Upper lobe of right lung (tissue), 1 donor: Measurements from ENCODE around the gene PTPN3. TPM values are rescaled to one million over a fixed set of nuclear protein-coding genes. Genes with fewer than 3 reads are reported as not detected.

Experiments
- ATAC-seq: fragments of 200-7000 bp; cut with Tn5 transposase; one replicate; pipeline ENCODE4 v1.9.1; 2020; ENCODE audit warnings: mild to moderate bottlenecking, moderate library complexity
- DNase-seq: peaks from one replicate; pipeline ENCODE4 v3.0.0-alpha.2; 2020
- H3K27ac ChIP-seq: fragments of 200-600 bp; one replicate; pipeline ENCODE4 v1.8.0; 2022
- H3K27me3 ChIP-seq: fragments of 200-600 bp; one replicate; pipeline ENCODE4 v1.8.0; 2022; ENCODE audit warnings: mild to moderate bottlenecking
- H3K36me3 ChIP-seq: fragments of 200-600 bp; one replicate; pipeline ENCODE4 v1.8.0; 2022
- H3K4me1 ChIP-seq: fragments of 200-600 bp; one replicate; pipeline ENCODE4 v1.8.0; 2022
- H3K4me3 ChIP-seq: fragments of 200-600 bp; one replicate; pipeline ENCODE4 v1.8.0; 2022; ENCODE audit warnings: mild to moderate bottlenecking
- H3K9me3 ChIP-seq: fragments of 200-600 bp; one replicate; pipeline ENCODE4 v1.8.0; 2022
- intact Hi-C: fragments of 100-400 bp; cut with DNase I; formaldehyde crosslinking; loops from one replicate; pipeline ENCODE4 v1.11.0; 2022
- total RNA-seq: library from RNA; stranded (reverse); fragmentation: NEBNext Ultra II Directional; extraction: Animal tissue kit (Norgen Biotek cat#: 25700); gene quantifications from one replicate; pipeline ENCODE4 v1.2.1, GENCODE V29; 2021
- TF ChIP-seq, protein P1 (sequence below): fragments of 200-600 bp; IDR thresholded peaks from one replicate; pipeline ENCODE4 v1.8.0; 2022; ENCODE audit warnings: antibody characterized with exemption
- donor health status: DM: no; HTN: yes; CAD: no; lungs with severe emphysema.

The PTPN3 gene
- total RNA-seq, 1 donor from 2014 or later, result 17.1 TPM

- intact Hi-C loops, result no loop called here
- Histone ChIP-seq H3K27ac (no peak overlapping the region), H3K36me3 (no peaks in the 10 kb centered on the region), H3K9me3 (no peaks in the 10 kb centered on the region), H3K4me3 (no peak overlapping the region), H3K27me3 (peaks cover 10% of the 10 kb centered on the region), H3K4me1 (no peaks in the 10 kb centered on the region)
- TF ChIP-seq, protein P1, sequence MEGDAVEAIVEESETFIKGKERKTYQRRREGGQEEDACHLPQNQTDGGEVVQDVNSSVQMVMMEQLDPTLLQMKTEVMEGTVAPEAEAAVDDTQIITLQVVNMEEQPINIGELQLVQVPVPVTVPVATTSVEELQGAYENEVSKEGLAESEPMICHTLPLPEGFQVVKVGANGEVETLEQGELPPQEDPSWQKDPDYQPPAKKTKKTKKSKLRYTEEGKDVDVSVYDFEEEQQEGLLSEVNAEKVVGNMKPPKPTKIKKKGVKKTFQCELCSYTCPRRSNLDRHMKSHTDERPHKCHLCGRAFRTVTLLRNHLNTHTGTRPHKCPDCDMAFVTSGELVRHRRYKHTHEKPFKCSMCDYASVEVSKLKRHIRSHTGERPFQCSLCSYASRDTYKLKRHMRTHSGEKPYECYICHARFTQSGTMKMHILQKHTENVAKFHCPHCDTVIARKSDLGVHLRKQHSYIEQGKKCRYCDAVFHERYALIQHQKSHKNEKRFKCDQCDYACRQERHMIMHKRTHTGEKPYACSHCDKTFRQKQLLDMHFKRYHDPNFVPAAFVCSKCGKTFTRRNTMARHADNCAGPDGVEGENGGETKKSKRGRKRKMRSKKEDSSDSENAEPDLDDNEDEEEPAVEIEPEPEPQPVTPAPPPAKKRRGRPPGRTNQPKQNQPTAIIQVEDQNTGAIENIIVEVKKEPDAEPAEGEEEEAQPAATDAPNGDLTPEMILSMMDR, result no peak
- DNase-seq (no peak), ATAC-seq (no peak)
These were observed 56.8 kb downstream of the PTPN3 start for GRCh38 chr9:109441296-109441695.

DNA sequence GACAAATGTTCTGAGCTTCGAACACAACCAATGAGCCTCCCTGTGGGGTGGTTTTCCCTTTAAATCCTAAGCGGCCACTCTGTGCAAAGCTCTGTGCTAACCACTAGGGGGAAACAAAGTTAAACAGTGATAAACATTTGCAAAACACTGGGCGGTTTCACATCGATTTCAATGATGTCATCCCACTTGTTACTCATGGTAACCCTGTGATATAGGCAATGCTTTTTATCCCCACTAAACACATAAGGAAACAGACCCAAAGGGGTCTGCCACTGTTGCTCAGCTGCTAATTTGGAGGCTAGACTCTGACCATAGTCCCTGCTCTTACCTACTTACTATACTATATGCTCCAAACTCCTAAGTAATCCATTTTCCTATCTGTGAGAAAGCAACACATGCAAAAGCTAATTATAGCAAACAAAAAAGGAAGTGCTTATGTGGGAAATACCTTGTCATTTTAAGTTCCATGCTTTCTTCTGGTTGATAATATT is 57.3 kb downstream of the PTPN3 start:
- H3K4me1 ChIP-seq, result no peaks in the 10 kb centered on the region
- DNase-seq (no peak), ATAC-seq (peak; percentile 89)
- H3K27ac ChIP-seq, result no peak overlapping the region
- H3K36me3 ChIP-seq, result no peaks in the 10 kb centered on the region
- TF ChIP-seq, protein P1, result peak; percentile 73
- peaks cover 10% of the 10 kb centered on the region for H3K27me3 ChIP-seq
- intact Hi-C loops, result no loop called here
- no peaks in the 10 kb centered on the region for H3K9me3 ChIP-seq
- no peak overlapping the region for H3K4me3 ChIP-seq

DNA sequence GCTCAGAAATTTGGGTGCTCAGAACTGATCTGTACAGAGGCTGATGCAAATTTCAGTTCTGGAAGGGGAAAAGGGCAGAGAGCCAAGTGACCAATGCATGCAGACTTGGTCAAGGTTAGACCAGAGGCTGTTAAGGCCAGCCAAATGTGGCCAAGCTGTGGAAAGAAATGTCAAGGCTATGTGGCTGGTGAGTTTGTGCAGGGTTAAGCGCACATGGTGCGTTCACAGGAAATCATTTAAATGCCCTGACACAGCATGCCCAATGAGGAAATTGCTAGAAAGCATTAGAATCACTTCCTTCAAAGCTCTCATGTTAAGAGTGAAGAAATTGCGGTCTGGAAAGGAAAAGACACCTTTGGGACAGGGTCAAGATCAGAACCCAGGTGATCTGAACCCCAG is 58.0 kb downstream of the PTPN3 start:
- H3K27ac ChIP-seq, result no peak overlapping the region
- no peaks in the 10 kb centered on the region for H3K4me1 ChIP-seq
- ATAC-seq (peak; percentile 7), DNase-seq (no peak)
- peaks cover 8% of the 10 kb centered on the region for H3K27me3 ChIP-seq
- TF ChIP-seq, protein P1, result no peak
- intact Hi-C loops, result no loop called here
- no peak overlapping the region for H3K4me3 ChIP-seq
- peaks cover 6% of the 10 kb centered on the region for H3K36me3 ChIP-seq
- no peaks in the 10 kb centered on the region for H3K9me3 ChIP-seq

DNA sequence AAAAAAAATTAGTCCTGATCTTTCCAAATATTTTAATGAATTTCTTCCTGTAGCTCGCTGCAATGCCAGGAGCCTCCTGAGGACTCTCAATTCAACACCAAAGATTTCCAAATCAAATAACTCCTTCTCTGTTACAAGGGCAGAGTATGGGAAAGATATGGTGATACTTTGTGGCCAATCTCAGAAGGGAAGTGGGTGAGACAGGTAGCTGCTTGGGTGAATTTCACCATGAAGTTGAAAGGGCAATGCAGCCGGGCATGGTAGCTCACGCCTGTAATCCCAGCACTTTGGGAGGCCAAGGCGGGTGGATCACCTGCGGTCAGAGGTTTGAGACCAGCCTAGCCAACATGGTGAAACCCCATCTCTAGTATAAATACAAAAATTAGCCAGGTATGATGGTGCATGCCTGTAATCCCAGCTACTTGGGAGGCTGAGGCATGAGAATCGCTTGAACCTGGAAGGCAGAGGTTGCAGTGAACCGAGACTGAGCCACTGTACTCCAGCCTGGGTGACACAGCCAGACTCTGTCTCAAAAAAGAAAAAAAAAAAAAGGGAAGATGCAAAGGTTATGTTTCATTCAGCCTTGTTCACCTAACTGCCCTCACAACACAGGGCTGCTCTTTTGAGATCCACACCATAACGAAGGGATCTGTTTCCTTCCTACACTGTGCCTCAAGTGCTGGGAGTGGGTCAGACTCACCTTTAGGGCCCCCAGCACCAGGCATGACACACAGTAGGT is 58.6 kb downstream of the PTPN3 start:
- ATAC-seq, result no peak
- Histone ChIP-seq H3K36me3 (peaks cover 6% of the 10 kb centered on the region), H3K27me3 (peaks cover 2% of the 10 kb centered on the region), H3K9me3 (no peaks in the 10 kb centered on the region), H3K27ac (no peak overlapping the region), H3K4me1 (no peaks in the 10 kb centered on the region), H3K4me3 (no peak overlapping the region)
- DNase-seq, result no peak
- TF ChIP-seq, protein P1, result no peak
- intact Hi-C loops, result no loop called here

- H3K36me3 ChIP-seq, result peaks cover 6% of the 10 kb centered on the region
- intact Hi-C loops, result no loop called here
- ATAC-seq (peak; percentile 39), DNase-seq (no peak)
- H3K4me1 ChIP-seq, result no peaks in the 10 kb centered on the region
- no peaks in the 10 kb centered on the region for H3K27me3 ChIP-seq
- no peak overlapping the region for H3K4me3 ChIP-seq
- TF ChIP-seq, protein P1, result no peak
- no peak overlapping the region for H3K27ac ChIP-seq
- no peaks in the 10 kb centered on the region for H3K9me3 ChIP-seq
These were observed 60.8 kb downstream of the PTPN3 start for GRCh38 chr9:109437286-109437685.
